ENCODE results near the gene SLAMF6.
"Not testable (repeated sequence)": the region's sequence is repeated elsewhere in the genome, so short reads cannot be mapped to it uniquely, and the experiment has no call there.

SLAMF6 gene

GRCh38 chr1:160547422-160547821 lies 24.4 kb upstream of the SLAMF6 start:
- DNase-seq, result no peak
- in situ Hi-C loops (cut with HindIII; ENCODE audit: low pct_ligation_motif_present, low pct_unique_long_range_greater_than_20kb, low sequenced_read_pairs), result no loop called here

DNA sequence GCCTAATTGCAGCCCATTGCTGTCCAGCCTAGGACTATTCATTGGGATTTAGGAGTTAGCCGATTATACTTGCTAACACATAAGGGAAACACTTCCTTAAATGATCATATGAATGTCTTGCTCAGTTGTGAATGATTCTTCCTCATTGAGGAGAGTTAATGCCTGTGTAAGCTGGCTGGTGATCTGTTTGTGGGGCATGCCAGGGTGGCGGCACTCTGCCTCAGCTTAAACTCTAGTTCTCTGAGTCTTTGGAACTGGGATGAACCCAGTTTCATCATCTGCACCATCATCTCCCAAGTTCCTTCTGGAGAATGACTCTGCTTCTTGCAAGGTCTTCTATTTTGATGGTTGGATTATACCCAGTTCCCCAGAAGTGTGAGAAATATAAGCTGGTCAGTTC lies 23.9 kb upstream of the SLAMF6 start:
- DNase-seq, result no peak
- in situ Hi-C loops (cut with HindIII; ENCODE audit: low pct_ligation_motif_present, low pct_unique_long_range_greater_than_20kb, low sequenced_read_pairs), result no loop called here

GRCh38 chr1:160544647-160545046 lies 21.6 kb upstream of the SLAMF6 start:
- DNase-seq, result peak; percentile 43
- in situ Hi-C loops (cut with HindIII; ENCODE audit: low pct_ligation_motif_present, low pct_unique_long_range_greater_than_20kb, low sequenced_read_pairs), result no loop called here

- peak; percentile 93 for DNase-seq
- in situ Hi-C loops (cut with HindIII; ENCODE audit: low pct_ligation_motif_present, low pct_unique_long_range_greater_than_20kb, low sequenced_read_pairs), result no loop called here
These were observed 19.4 kb upstream of the SLAMF6 start for GRCh38 chr1:160542303-160542945.

DNA sequence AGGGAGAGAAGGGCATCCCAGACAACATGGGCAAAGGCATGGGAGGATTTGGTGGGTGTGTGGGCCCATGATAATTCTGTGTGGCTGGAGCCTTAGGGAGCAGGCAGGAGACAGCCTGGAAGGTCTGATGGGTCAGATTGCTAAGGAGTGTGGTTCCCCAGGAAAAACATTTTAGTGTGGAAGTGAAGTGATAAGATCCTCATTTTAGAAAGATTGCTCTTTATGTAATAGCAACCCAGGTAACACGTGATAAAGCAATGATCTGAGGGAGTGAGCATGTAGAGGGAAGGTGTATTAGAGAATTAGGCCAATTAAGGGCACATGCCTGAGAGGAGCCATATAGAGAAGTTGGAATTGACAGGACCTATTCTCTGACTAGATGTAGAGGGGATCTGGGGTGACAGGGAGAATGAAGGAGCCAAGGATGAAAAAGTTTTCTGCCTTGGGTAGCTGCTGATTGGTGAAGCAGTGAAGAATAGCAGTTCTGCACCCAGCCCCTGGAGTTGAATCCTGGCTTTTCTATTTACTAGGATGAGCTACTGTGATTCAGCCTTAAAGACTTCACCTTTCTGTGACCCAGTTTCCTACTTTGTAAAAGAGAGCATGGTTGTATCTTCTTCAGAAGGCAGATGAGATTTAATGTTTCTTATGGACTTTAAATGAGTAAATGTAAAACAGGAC lies 18.7 kb upstream of the SLAMF6 start:
- DNase-seq, result peak; percentile 78
- in situ Hi-C loops (cut with HindIII; ENCODE audit: low pct_ligation_motif_present, low pct_unique_long_range_greater_than_20kb, low sequenced_read_pairs), result no loop called here

DNA sequence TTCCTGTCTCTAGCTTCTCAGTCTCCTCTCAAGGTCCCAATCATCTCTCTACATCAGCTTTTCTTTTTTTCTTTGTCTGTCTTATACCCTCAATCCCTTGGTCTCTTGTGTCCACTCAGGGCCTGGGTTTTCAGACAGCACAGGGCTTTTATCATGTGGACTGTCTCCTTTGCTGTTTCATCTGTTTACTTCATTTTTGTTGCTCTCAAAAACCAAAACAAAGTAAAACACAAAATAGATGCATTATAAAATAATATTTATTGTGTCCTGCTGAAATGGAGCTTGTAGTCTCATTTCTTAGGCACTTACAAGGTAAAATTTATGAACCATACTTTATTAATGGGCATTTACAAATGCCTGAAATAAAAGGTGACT lies 17.8 kb upstream of the SLAMF6 start:
- in situ Hi-C loops (cut with HindIII; ENCODE audit: low pct_ligation_motif_present, low pct_unique_long_range_greater_than_20kb, low sequenced_read_pairs), result no loop called here
- DNase-seq, result no peak

- in situ Hi-C loops (cut with HindIII; ENCODE audit: low pct_ligation_motif_present, low pct_unique_long_range_greater_than_20kb, low sequenced_read_pairs), result no loop called here
- no peak for DNase-seq
These were observed 17.2 kb upstream of the SLAMF6 start for GRCh38 chr1:160539990-160540858.

DNA sequence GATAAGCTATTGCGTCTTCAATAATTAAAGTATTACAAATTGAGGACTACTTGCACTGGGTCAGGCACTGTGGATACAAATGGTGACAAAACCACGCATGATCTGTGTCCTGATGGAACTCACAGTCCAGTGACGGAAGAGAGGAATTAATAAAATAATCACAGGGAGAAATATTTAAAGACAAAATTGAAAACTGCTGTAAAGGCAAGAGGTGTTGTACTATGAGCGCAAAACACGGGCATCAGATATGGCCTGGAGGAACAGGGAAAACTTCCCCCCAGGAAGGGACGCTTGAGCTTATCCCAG lies 16.6 kb upstream of the SLAMF6 start:
- in situ Hi-C loops (cut with HindIII; ENCODE audit: low pct_ligation_motif_present, low pct_unique_long_range_greater_than_20kb, low sequenced_read_pairs), result no loop called here
- no peak for DNase-seq

GRCh38 chr1:160538985-160539651 lies 16.1 kb upstream of the SLAMF6 start:
- no peak for DNase-seq
- in situ Hi-C loops (cut with HindIII; ENCODE audit: low pct_ligation_motif_present, low pct_unique_long_range_greater_than_20kb, low sequenced_read_pairs), result no loop called here

- in situ Hi-C loops (cut with HindIII; ENCODE audit: low pct_ligation_motif_present, low pct_unique_long_range_greater_than_20kb, low sequenced_read_pairs), result no loop called here
- no peak for DNase-seq
These were observed 14.9 kb upstream of the SLAMF6 start for GRCh38 chr1:160537714-160538665.

DNA sequence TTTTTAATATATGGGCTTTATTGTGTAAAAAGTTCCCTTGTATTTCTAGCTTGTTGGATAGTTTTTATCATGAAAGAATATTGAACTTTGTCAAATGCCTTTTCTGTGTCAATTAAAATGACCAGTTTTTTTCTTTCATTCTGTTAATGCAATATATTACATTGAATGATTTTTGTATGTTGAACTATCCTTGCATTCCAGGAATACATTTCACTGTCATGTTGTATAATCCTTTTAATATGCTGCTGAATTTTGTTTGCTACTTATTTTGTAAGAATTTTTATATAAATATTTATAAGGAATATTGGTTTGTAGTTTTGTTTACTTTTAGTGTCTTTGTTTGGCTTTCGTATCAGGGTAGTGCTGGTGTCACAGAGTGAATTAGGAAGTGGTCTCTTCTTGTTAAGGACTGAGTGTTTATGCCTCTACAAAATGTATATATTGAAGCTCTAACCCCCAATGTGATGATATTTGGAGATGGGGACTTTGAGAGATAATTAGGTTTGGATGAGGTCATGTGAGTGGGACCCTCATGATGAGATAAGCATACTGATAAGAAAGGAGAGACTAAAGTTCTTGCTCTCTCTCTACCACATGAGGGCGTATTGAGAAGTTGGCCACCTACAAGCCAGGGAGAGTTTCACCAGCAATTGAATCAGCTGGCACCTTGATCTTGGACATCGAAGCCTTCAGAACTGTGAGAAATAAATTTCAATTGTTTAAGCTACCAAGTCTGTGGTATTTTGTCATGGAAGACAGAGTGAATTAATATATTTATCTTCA lies 12.0 kb upstream of the SLAMF6 start:
- in situ Hi-C loops (cut with HindIII; ENCODE audit: low pct_ligation_motif_present, low pct_unique_long_range_greater_than_20kb, low sequenced_read_pairs), result no loop called here
- no peak for DNase-seq

- in situ Hi-C loops (cut with HindIII; ENCODE audit: low pct_ligation_motif_present, low pct_unique_long_range_greater_than_20kb, low sequenced_read_pairs); DNase-seq: not testable (repeated sequence)
These were observed 9.4 kb upstream of the SLAMF6 start for GRCh38 chr1:160532557-160532813.

- in situ Hi-C loops (cut with HindIII; ENCODE audit: low pct_ligation_motif_present, low pct_unique_long_range_greater_than_20kb, low sequenced_read_pairs), result not testable (repeated sequence)
These were observed 8.9 kb upstream of the SLAMF6 start for GRCh38 chr1:160531809-160532556.

DNA sequence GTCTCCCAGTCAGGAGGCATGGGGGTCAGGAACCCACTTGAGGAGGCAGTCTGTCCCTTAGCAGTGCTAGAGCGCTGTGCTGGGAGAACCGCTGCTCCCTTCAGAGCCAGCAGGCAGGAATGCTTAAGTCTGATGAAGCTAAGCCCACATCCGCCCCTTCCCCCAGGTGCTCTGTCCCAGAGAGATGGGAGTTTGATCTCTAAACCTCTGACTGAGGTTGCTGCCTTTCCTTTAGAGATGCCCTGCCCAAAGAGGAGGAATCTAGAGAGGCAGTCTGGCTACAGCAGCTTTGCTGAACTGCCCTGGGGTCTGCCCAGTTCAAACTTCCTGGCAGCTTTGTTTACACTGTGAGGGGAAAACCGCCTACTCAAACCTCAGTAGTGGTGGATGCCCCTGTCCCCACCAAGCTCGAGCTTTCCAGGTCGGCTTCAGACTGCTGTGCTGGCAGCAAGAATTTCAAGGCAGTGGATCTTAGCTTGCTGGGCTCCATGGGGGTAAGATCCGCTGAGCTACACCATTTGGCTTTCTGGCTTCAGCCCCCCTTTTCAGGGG lies 6.4 kb upstream of the SLAMF6 start:
- not testable (repeated sequence) for DNase-seq

More at GRCh38 chr1:160531809-160532556, 8.9 kb upstream of the SLAMF6 start:
- DNase-seq, result not testable (repeated sequence)

DNA sequence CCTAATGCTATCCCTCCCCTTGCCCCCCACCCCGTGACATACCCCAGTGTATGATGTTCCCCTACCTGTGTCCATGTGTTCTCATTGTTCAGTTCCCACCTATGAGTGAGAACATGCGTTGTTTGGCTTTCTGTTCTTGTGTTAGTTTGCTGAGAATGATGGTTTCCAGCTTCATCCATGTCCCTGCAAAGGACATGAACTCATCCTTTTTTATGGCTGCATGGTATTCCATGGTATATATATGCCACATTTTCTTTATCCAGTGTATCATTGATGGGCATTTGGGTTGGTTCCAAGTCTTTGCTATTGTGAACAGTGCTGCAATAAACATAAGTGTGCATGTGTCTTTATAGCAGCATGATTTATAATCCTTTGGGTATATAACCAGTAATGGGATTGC lies 734 bp upstream of the SLAMF6 start:
- DNase-seq; in situ Hi-C loops (cut with HindIII; ENCODE audit: low pct_ligation_motif_present, low pct_unique_long_range_greater_than_20kb, low sequenced_read_pairs): not testable (repeated sequence)

More for the DNA sequence above, 6.4 kb upstream of the SLAMF6 start:
- in situ Hi-C loops (cut with HindIII; ENCODE audit: low pct_ligation_motif_present, low pct_unique_long_range_greater_than_20kb, low sequenced_read_pairs), result not testable (repeated sequence)

DNA sequence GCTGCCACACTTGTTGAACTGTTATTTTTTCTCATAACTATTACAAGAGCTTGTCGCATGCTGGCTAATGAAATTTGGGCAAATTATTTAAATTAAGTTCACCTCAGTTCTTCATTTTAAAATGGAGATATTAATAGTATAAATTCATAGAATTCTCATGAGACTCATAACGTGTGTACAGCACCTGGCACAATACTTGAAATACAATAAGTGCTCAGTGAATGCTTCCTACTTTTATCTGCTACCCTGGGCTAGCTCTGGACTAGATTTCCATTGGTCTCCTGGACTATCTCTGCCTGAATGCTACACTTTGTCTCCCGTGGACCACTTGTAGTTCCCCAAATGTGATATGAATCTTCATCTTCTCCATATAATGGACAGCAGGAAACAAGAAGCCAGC lies 919 bp downstream of the SLAMF6 start:
- DNase-seq, result no peak
- in situ Hi-C loops (cut with HindIII; ENCODE audit: low pct_ligation_motif_present, low pct_unique_long_range_greater_than_20kb, low sequenced_read_pairs), result no loop called here

DNA sequence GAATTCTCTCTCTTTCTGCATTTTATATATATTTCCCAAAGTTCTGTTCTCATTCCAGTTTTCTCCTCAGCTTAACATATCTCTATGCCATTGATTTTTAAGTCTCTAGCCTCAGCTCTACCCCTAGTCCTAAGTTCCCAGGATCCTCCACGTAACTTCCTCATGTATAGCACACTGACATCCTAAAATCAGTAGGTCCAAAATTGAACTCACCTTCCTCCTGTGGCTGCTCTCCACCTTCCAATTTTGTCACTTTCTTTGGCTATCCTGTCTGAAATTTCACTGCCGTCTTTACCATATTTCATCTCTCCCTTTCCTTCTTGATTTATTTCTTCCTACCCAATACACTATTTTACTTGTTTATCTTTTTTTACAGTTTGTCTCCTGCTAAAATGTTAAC lies 1.5 kb downstream of the SLAMF6 start:
- in situ Hi-C loops (cut with HindIII; ENCODE audit: low pct_ligation_motif_present, low pct_unique_long_range_greater_than_20kb, low sequenced_read_pairs), result no loop called here
- no peak for DNase-seq
